Left renal pelvis (tissue), 4 donors: ENCODE data around the gene CLEC19A. TPM values are rescaled to one million over a fixed set of nuclear protein-coding genes. Genes with fewer than 3 reads are reported as not detected.

Experiments used
- DNase-seq, 4 donors: peaks; one replicate each; pipeline ENCODE4 v3.0.0-alpha.2; 2013; ENCODE audit warnings: low read depth in 4 of 4, low spot score in 3 of 4
- polyA plus RNA-seq, 4 donors: library from polyadenylated mRNA; unstranded; fragments of 120-200 nt; gene quantifications; one replicate each; pipeline ENCODE4 v1.2.1, GENCODE V29; 2013; ENCODE audit not compliant: insufficient read length in 4 of 4

The CLEC19A gene
- polyA plus RNA-seq, 4 donors = 0.07 to 0.08 (median 0.08) TPM; not detected in 1

DNA sequence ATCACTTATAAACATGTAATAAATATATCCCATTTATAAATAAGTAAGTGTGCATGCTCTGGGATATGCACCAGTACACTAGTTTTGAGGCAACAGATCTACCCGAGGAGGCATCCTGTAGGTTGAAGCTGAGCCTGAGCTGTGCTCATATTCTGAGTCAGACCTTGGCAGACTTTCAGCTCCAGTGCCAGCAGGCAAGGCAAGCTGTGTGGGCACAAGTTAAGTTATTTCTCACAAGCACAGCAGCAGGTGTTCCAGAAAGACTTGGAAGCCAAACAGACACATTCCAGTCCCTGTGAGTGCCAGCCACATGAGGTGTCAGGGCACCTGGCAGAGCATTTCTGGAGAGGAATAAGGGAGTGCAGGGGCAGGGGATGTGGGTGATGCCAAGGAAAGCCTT lies 1.3 kb upstream of the CLEC19A start:
- DNase-seq = no peak

DNA sequence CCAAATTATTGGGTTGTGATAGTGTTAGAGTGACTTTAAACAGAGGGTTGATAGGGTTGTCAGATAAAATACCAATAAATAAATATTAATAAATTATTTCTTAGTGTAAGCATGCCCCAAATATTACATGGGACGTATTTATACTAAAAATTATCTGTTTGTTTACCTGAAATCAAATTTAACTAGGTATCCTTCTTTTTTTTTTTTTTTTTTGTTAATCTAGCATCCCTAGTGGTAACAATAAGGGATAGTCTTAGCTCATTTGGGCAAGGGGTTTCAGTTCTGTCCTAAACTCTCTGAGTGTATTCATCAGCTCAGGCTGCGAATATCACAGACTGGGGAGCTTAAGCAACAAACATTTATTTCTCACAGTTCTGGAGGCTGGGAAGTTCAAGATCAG lies 1.3 kb downstream of the CLEC19A start:
- DNase-seq = no peak

DNA sequence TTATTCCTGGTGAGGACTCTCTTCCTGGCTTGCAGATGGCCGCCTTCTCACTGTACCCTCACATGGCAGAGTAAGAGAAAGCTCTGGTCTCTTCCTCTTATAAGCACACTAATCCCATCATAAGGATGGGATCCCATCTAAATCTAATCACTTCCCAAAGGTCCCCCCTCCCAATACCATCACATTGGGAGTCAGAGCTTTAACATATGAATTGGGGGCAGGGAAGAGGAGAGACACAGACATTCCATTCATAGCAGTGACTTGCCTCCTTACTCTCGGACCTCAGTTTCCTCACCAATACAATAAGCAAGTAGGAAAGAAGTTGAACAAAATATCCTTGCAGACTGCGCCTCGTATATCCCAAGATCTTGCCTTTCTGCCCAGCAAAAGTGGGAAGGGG lies 1.7 kb downstream of the CLEC19A start:
- DNase-seq = no peak

DNA sequence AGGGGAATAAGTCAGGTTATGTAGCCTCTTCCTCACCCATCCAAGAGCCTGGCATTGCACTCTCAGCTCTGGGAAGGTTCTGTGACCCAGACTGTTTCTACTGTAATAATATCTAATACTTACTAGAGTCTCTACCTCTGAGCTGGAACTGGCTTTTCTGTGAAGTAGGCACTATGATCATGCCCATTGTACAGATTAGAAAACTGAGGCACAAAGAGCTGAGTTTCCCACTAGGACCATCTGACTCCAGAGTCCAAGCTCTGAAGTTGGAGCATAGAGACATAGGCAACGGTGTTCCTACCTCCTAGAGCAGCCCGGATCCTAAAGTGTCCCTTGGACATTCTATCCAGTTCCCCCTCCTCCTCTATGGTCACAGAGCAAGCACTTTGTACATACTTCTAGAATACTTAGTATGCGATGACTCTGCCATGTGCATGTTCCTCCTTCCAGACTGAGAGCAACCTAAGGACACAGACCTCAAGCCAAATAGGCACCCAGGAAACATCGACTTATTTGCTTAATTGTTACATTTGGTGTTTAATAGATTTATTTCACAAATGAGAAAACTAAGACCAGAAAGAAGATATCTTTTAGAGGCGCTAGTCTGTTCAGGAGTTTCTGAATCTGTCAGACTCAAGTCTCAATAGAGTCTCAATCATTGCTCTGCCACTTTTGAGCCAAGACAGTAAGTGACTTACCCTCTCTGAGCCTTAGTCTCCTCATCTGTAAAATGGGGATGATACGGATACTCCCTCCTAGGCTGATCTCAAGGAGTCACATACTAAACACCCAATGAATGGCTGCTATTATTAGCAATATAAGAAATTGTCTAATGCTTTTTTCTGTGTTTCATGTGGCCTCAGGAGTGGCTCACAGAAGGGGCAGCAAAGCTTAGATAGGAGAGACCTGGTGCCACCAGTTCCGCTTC lies 3.6 kb downstream of the CLEC19A start:
- no peak for DNase-seq

DNA sequence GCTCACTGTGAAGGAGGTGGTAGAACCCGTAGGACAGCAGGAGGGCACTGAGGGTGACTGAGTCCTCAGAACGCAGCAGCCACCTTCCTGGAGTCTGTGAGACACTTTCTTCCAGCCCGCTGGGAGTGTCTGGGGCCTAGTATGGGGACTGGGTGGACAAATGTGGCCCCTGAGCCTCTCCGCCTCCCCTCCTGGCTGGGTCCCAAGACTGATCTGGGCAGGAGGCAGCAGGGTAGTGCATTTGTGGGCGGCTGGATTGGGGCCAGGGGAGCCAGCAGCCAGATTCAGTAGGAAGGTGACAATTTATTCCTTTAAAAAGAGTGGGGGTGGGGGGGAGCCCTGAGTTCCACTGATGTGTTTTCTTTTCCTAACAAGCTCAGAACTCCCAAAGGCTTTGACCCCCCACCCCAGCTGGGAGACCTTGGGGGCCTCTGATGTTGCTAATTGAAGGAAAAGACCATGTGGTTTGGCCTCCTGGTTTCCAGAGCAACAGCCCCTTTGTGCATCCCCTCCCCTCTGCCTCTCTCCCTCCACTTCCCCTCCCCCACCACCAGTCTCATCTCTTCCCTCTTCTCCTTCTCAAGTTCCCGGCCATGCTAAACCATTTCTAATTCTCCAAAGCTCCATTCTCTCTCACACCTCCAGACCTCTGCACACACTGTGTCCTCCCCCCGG lies 4.4 kb downstream of the CLEC19A start:
- DNase-seq = no peak

DNA sequence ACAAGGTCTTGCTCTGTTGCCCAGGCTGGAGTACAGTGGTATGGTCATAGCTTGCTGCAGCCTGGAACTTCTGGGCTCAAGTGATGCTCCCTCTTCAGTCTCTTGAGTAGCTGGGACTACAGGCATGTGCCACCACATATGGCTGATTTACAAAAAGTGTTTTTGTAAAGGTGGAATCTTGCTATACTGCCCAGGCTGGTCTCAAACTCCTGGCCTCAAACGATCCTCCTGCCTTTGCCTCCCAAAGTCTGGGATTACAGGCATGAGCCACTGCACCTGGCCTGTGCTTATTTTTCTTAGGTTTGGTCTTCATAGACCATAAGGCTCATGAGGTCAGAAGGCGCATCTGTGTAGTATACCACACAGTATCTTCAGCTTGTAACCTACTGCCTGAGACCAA lies 5.3 kb downstream of the CLEC19A start:
- DNase-seq = no peak

- no peak for DNase-seq
These were observed 5.9 kb downstream of the CLEC19A start for GRCh38 chr16:19291475-19291874.

DNA sequence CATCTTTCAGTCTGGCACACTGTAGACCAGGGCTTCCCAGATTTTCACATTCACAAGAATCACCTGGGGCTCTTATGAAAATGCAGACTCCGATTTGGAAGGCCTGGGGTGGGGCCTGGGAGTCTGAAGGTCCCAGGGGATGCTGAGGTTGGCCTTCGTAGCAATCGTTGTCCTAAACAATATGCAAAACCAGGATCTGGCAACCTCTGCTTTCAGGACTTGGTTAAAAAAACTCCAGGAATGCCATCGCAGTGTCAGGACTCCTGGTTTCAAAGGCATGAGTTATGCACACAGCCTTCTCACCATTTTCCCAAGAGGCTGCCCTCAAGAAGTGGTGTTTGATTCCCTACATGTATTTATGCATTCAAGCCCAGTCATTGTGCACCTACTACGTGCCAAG lies 6.7 kb downstream of the CLEC19A start:
- DNase-seq = no peak

DNA sequence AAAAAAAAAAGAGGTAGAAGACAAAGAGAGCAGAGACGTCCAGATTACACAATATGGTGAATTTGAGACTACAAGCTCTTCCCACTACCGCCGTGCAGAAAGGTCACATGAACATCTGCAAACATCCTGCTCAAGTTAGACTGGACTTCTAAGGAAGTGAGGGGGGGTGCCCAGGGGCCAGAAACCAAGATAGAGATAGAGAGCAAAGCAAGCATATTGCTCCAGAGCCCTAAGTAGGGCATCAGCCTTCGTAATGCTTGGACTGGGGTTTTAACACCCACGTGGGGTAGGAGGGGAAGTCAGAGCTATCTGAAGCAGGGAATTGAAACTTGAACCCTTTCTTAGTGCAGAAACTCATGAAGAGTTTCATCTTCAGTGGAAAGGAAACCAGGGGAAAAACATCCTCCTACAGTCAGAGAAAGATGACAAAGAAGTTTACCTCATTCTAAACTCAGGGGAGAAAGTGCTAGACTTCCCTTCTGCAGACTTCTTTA lies 8.7 kb downstream of the CLEC19A start:
- DNase-seq = no peak

GRCh38 chr16:19295393-19295792 lies 9.9 kb downstream of the CLEC19A start:
- no peak for DNase-seq

- no peak for DNase-seq
These were observed 11.9 kb downstream of the CLEC19A start for GRCh38 chr16:19297454-19297853.

DNA sequence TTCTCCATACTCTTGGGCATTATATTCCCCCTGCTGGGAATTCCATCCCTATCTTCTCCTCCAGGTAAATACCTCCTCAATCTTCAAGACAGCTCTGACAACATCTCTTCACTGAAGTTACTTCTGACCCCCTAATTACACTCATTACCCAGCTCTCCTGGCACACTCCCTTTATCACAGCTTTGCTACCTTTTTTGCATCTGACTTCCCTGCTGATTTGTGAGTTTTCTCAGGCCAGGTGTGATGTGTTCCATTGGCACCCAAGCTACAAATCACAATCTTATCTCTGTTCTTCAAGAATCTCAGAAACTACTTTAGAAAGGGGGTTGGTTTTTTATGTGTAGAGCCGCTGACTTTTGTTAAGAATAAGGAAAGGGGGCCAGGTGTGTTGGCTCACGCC lies 14.0 kb downstream of the CLEC19A start:
- no peak for DNase-seq

- DNase-seq = no peak
These were observed 16.4 kb downstream of the CLEC19A start for GRCh38 chr16:19301931-19302330.

DNA sequence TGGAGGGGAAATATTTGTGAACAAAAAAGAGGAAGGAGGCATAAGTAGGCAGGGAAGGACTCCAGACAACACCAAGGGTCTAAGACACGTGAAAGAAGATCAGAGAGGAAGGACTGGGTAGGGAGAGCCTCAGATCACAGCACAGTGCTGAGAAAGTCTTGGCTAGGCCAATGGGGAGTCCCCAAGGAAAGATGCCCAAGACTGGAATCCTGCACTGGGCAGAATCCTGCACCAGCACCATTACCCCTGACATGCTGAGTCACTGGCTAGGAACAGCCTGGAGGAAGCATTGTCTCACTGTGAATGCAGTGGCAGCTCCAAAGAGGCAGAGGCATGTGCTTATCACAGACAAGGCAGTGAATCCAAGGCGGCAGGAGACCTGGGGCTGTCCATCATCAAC lies 19.2 kb downstream of the CLEC19A start:
- no peak for DNase-seq

DNA sequence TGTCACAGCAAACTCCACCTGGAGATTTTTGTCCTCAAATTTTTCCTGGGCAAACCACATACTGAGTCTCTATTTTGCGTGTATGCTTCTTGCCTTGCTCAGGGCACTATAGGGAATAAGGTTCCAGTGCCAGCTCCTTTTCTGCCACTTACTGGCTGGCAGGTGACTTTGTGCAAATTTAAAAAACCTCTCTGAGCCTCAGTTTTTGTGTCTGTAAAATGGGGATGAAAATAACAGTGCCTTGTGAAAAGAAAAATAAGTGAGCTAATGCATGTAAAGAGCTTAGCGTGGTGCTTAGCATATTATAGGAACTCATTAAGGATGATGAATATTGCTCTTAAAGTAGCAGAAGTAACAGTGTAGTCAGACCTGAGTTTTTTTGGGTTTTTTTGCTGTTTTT lies 19.9 kb downstream of the CLEC19A start:
- DNase-seq = no peak

- no peak for DNase-seq
These were observed 22.2 kb downstream of the CLEC19A start for GRCh38 chr16:19307587-19308241.

DNA sequence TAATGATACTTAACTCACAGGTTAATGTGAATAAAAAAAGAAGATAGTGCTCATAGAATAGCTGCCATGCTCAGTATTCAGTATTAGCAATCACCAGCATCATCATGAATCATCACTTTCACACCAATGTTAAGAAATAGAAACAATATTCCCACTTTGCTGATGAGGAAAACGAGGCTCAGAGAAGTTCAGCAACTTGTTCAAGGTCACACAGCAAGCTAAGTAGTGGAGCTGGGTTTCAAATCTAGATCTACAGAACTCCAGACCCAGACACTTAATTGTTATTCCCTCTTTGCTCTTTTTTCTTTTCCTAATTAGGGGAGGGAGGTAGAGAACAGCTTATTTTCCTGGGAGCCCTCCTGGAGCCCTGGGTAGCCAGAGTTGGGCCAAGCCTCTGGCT lies 22.9 kb downstream of the CLEC19A start:
- DNase-seq = no peak

DNA sequence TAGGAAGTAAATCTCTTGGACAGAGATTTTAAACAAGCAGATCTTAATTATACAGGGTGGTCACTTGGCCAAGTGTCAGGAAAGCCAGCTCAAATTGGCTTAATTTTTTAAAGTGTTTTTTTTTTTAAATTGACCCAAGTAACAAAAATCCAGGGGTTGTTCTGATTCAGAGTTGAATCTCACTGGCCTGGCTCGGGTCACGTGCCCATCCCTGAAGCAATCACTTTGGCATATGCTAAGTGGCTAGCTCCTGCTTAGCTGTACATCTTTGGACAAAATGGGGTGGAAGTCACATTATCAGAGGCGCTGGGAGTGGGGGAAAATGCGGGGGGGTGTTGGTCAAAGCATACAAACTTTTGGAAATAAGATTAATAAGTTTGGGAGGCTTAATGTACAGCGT lies 23.6 kb downstream of the CLEC19A start:
- DNase-seq = no peak

DNA sequence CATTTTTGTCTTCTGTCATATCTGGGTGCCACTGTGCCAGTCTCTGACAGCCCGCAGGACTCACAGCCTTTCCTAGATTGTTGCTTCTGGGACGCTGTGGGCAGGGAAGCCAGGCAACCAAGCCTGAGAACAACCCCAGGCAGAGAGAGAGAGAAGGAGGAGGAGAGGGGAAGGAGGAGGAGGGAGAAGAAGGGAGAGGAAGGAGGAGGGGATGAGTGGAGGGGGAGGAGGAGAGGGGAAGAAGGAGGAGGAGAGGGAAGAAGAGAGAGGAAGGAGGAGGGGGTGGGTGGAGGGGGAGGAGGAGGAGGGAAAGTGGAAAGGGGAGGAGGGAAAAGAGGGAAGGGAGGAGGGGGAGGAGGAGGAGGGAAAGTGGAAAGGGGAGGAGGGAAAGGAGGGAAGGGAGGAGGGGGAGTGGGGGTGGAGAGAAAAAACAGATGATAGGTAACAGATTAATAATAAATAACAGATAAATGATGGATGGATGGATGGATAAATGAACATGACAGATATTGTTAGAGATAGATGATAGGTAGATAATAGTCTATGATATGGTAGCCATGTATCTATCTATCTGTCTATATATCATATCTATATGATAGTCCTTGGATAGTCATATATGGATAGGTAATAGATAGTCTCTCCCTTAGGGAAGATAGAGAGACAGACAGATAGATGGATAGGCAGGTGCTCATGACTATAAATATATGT lies 29.3 kb downstream of the CLEC19A start:
- DNase-seq = no peak

DNA sequence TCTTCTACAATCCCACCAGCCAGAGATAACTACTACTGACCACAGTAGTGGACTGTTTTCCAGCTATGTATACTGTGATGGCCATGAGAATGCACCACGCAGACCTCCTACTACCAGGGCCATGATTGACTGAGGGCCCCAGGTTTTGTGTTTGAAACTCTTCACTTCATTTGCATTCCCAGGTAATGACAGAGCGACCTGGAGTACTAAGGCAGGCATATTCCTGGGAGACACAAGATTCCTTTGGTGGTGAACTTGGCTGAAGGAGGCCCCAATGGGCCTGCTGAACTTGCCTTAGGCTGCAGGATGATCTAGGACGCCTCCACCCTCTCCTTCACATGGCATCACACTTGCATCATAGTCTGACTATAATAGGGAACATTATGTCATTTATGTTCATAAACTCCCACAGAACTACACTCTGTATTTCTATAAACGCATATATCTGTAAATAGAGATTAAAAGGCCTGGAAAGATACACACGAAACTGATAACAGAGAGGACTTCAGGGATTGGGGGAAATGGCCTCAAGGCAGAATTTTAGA lies 30.4 kb downstream of the CLEC19A start:
- no peak for DNase-seq
